Measurements from ENCODE around the gene PDSS2. TPM values are rescaled to one million over a fixed set of nuclear protein-coding genes. Genes with fewer than 3 reads are reported as not detected.

The PDSS2 gene
- total RNA-seq, 1 donor from 2014 or later, result 19.3 TPM

DNA sequence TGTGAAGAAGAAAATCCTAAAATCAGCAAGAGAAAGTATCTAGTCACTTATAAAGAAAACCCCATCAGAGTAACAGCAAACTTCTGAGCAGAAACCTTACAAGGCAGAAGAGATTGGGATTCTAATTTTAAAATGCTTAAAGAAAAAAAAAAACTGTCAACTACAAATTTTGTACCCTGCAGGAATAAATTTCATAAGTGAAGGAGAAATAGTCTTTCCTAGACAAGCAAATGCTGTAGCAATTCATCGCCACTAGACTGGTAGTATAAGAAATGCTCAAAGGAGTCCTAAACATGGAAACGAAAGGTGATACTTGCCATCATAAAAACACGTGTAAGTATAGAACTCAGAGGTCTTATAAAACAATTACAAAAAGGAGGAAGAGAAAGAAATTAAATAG, 54.4 kb downstream of the PDSS2 start:
- no peak overlapping the region for H3K4me3 Mint-ChIP-seq
- TF ChIP-seq, protein P1, sequence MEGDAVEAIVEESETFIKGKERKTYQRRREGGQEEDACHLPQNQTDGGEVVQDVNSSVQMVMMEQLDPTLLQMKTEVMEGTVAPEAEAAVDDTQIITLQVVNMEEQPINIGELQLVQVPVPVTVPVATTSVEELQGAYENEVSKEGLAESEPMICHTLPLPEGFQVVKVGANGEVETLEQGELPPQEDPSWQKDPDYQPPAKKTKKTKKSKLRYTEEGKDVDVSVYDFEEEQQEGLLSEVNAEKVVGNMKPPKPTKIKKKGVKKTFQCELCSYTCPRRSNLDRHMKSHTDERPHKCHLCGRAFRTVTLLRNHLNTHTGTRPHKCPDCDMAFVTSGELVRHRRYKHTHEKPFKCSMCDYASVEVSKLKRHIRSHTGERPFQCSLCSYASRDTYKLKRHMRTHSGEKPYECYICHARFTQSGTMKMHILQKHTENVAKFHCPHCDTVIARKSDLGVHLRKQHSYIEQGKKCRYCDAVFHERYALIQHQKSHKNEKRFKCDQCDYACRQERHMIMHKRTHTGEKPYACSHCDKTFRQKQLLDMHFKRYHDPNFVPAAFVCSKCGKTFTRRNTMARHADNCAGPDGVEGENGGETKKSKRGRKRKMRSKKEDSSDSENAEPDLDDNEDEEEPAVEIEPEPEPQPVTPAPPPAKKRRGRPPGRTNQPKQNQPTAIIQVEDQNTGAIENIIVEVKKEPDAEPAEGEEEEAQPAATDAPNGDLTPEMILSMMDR (IDR thresholded peaks at IDR 0.05), result no peak
- CTCF ChIA-PET, result no interaction called here
- ATAC-seq (ENCODE audit: low read depth) (no peak), DNase-seq (no peak)
- no peaks in the 10 kb centered on the region for H3K27me3 Mint-ChIP-seq
- peaks cover 18% of the 10 kb centered on the region for H3K9me3 Mint-ChIP-seq
- no peak overlapping the region for H3K27ac Mint-ChIP-seq
- H3K36me3 Mint-ChIP-seq (ENCODE audit: low read depth), result peaks cover 45% of the 10 kb centered on the region
- no peaks in the 10 kb centered on the region for H3K4me1 Mint-ChIP-seq
- intact Hi-C loops (cut with micrococcal nuclease), result no loop called here
- POLR2A ChIA-PET, result no interaction called here

DNA sequence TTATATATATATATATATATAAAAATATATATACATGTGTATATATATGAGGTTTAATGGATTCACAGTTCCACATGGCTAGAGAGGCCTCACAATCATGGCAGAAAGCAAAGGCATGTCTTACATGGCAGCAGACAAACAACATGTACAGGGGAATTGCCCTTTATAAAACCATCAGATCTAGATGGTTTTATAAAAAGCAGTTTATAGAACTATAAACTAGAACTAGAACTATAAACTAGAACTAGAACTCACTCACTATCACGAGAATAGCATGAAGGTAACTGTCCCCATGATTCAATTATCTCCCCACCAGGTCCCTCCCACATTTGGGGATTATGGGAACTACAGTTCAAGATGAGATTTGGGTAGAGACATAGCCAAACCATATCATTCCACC, 56.8 kb downstream of the PDSS2 start:
- H3K4me1 Mint-ChIP-seq, result no peaks in the 10 kb centered on the region
- ATAC-seq (ENCODE audit: low read depth) (no peak), DNase-seq (no peak)
- no peak overlapping the region for H3K27ac Mint-ChIP-seq
- H3K36me3 Mint-ChIP-seq (ENCODE audit: low read depth), result peaks cover 48% of the 10 kb centered on the region
- intact Hi-C loops (cut with micrococcal nuclease), result no loop called here
- no peak overlapping the region for H3K4me3 Mint-ChIP-seq
- peaks cover 18% of the 10 kb centered on the region for H3K9me3 Mint-ChIP-seq
- TF ChIP-seq, protein P1 (IDR thresholded peaks at IDR 0.05), result no peak
- POLR2A ChIA-PET, result no interaction called here
- H3K27me3 Mint-ChIP-seq, result no peaks in the 10 kb centered on the region
- CTCF ChIA-PET, result no interaction called here

DNA sequence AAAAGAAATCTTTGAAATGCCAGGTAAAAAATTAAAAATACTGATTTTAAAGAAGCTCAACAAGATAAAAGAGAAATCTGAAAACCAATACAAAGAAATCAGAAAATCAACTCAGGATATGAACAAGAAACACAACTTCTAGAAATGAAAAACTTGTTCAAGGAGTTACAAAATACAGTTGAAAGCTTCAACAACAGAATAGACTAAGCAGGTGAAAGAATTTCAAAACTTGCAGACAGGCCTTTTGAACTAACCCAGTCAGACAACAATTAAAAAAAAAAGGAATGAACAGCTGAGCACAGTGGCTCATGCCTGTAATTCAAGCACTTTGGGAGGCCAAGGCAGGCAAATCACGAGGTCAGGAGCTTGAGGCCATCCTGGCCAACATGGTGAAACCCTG, 57.8 kb downstream of the PDSS2 start:
- ChIA-PET CTCF (no interaction called here), POLR2A (no interaction called here)
- TF ChIP-seq, protein P1 (IDR thresholded peaks at IDR 0.05), result no peak
- no peaks in the 10 kb centered on the region for H3K4me1 Mint-ChIP-seq
- no peak overlapping the region for H3K27ac Mint-ChIP-seq
- DNase-seq (no peak), ATAC-seq (ENCODE audit: low read depth) (no peak)
- H3K27me3 Mint-ChIP-seq, result no peaks in the 10 kb centered on the region
- peaks cover 46% of the 10 kb centered on the region for H3K36me3 Mint-ChIP-seq (ENCODE audit: low read depth)
- peaks cover 18% of the 10 kb centered on the region for H3K9me3 Mint-ChIP-seq
- no peak overlapping the region for H3K4me3 Mint-ChIP-seq
- intact Hi-C loops (cut with micrococcal nuclease), result no loop called here

DNA sequence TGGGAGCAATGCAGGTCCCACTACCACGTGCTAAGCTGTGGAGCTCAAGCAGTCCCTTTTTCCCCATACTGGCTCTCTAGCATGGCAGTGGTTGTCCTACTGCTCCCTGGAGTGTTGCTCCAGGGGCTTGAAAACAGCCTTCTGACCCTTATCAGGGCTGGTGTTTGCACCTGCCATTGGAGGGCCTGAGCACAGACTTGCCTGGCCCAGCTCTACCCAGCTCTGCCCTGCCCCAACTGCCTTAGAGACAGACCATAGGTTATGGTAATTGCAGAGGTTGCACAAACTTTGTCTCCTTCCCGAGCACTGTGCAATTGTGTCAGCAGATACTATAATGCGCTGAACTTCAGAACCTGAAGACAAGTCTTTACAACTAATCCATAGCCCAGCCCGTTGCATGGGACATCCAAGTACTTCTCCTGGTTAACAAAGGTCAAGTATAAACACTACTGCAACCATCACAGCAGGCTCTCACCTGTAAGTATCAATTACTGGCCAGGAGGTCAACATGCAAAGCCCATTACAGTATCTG, 58.7 kb downstream of the PDSS2 start:
- no peak overlapping the region for H3K4me3 Mint-ChIP-seq
- no peak for DNase-seq
- intact Hi-C loops (cut with micrococcal nuclease), result no loop called here
- H3K27me3 Mint-ChIP-seq, result no peaks in the 10 kb centered on the region
- CTCF ChIA-PET, result no interaction called here
- H3K27ac Mint-ChIP-seq, result no peak overlapping the region
- no peak for ATAC-seq (ENCODE audit: low read depth)
- peaks cover 50% of the 10 kb centered on the region for H3K36me3 Mint-ChIP-seq (ENCODE audit: low read depth)
- POLR2A ChIA-PET, result no interaction called here
- H3K9me3 Mint-ChIP-seq, result peaks cover 23% of the 10 kb centered on the region
- TF ChIP-seq, protein P1 (IDR thresholded peaks at IDR 0.05), result no peak
- no peaks in the 10 kb centered on the region for H3K4me1 Mint-ChIP-seq

DNA sequence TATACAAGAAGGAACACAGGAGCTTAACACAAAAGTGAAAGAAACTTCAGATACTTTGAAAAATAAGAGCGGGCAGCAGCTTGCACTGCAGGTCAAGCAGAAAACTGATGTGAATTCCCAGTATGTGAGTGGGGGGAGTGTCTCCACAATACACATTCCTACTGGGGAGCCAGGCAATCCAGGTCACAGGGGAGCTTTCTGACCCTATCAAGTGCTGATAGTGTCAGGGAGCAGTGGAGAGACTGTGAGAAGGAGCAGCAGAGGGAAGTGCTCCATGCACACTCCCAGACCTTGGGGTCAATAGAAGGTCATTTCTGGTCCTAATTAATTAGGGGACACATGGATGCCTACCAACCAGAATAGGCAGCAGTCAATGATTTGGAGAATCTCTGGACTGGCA, 59.4 kb downstream of the PDSS2 start:
- H3K27me3 Mint-ChIP-seq, result no peaks in the 10 kb centered on the region
- H3K27ac Mint-ChIP-seq, result no peak overlapping the region
- DNase-seq (no peak), ATAC-seq (ENCODE audit: low read depth) (no peak)
- H3K4me1 Mint-ChIP-seq, result no peaks in the 10 kb centered on the region
- intact Hi-C loops (cut with micrococcal nuclease), result no loop called here
- ChIA-PET POLR2A (no interaction called here), CTCF (no interaction called here)
- peaks cover 23% of the 10 kb centered on the region for H3K9me3 Mint-ChIP-seq
- TF ChIP-seq, protein P1 (IDR thresholded peaks at IDR 0.05), result no peak
- H3K4me3 Mint-ChIP-seq, result no peak overlapping the region
- peaks cover 49% of the 10 kb centered on the region for H3K36me3 Mint-ChIP-seq (ENCODE audit: low read depth)

Data from activated B cell treated with CpG ODN at 0.5 μM for 24 hours (primary cell).